Body of pancreas (tissue), 4 donors: ENCODE measurements around the gene KIF6.

Source experiments
- CTCF ChIP-seq, 7 experiments: fragments of 450-650 bp in 4 of 7; fragments of 200-600 bp in 3 of 7; sonication (generic) in 3 of 7; IDR thresholded peaks; one replicate each; pipeline ENCODE4 v1.5.1; 2016 to 2019; ENCODE audit warnings: antibody characterized with exemption in 7 of 7
- POLR2A ChIP-seq, 3 donors: fragments of 450-650 bp; IDR thresholded peaks; one replicate each; pipeline ENCODE4 v1.6.1; 2016; ENCODE audit warnings: antibody characterized with exemption in 3 of 3, mild to moderate bottlenecking in 2 of 3

GRCh38 chr6:39543950-39544349 lies 181.3 kb downstream of the KIF6 start:
- TF ChIP-seq CTCF (IDR thresholded peaks at IDR 0.05) (no peak), POLR2A (IDR thresholded peaks at IDR 0.05) (no peak)
